Breast epithelium (tissue), 4 donors: Measurements from ENCODE around the gene FAM228B. TPM values are rescaled to one million over a fixed set of nuclear protein-coding genes. Genes with fewer than 3 reads are reported as not detected.

Source experiments
- DNase-seq, 2 donors: peaks; one replicate each; pipeline ENCODE4 v3.0.0-alpha.2; 2019; ENCODE audit warnings: low spot score in 2 of 2
- H3K27ac ChIP-seq, 2 donors: fragments of 200-600 bp; sonication (generic) in 1 of 2; one replicate each; pipeline ENCODE4 v1.5.1; 2016 to 2019; ENCODE audit warnings: mild to moderate bottlenecking in 1 of 2
- H3K27me3 ChIP-seq, 2 donors: fragments of 200-600 bp; sonication (generic) in 1 of 2; one replicate each; pipeline versions ENCODE4 v1.5.1 to v1.6.0; 2017 to 2019; ENCODE audit warnings: control low read depth in 1 of 2, mild to moderate bottlenecking in 1 of 2
- H3K36me3 ChIP-seq: fragments of 200-600 bp; one replicate; pipeline ENCODE4 v1.5.1; 2019
- H3K4me1 ChIP-seq, 2 donors: fragments of 200-600 bp; sonication (generic); one replicate each; pipeline ENCODE4 v1.5.1; 2016 to 2019; ENCODE audit warnings: control low read depth in 1 of 2
- H3K4me3 ChIP-seq, 3 donors: fragments of 200-600 bp; sonication (generic); 1 replicate in 2 of 3; 2 replicates in 1 of 3; pipeline ENCODE4 v1.5.1; 2016 to 2019; ENCODE audit warnings: mild to moderate bottlenecking in 3 of 3, moderate library complexity in 2 of 3
- H3K9me3 ChIP-seq, 2 donors: fragments of 200-600 bp; sonication (generic) in 1 of 2; one replicate each; pipeline ENCODE4 v1.5.1; 2016 to 2019; ENCODE audit warnings: control low read depth in 1 of 2
- POLR2A ChIP-seq: fragments of 450-650 bp; IDR thresholded peaks from one replicate; pipeline ENCODE4 v1.6.1; 2016; ENCODE audit warnings: antibody characterized with exemption, mild to moderate bottlenecking, moderate library complexity
- POLR2AphosphoS5 ChIP-seq, 3 donors: sonication (generic); formaldehyde crosslinking; IDR thresholded peaks; one replicate each; pipeline ENCODE4 v1.6.1; 2017; ENCODE audit warnings: antibody characterized with exemption in 3 of 3
- intact Hi-C: fragments of 100-400 bp; cut with DNase I; formaldehyde crosslinking; loops from one replicate; pipeline ENCODE4 v1.15.1; 2023; ENCODE audit warnings: low total_unique reads
- total RNA-seq, 3 donors: library from RNA; depleted of rRNA; stranded (reverse); fragments of >200 nt; gene quantifications; one replicate each; pipeline ENCODE4 v1.1.0, GENCODE V29; 2016
- TF ChIP-seq, protein P1 (sequence below), 3 donors: fragments of 450-650 bp; IDR thresholded peaks; one replicate each; pipeline ENCODE4 v1.5.1; 2016 to 2017; ENCODE audit warnings: antibody characterized with exemption in 3 of 3, mild to moderate bottlenecking in 3 of 3, moderate library complexity in 3 of 3

The FAM228B gene
- total RNA-seq, 3 donors from 2014 or later: 23.7 to 46.2 (median 30.9) TPM

DNA sequence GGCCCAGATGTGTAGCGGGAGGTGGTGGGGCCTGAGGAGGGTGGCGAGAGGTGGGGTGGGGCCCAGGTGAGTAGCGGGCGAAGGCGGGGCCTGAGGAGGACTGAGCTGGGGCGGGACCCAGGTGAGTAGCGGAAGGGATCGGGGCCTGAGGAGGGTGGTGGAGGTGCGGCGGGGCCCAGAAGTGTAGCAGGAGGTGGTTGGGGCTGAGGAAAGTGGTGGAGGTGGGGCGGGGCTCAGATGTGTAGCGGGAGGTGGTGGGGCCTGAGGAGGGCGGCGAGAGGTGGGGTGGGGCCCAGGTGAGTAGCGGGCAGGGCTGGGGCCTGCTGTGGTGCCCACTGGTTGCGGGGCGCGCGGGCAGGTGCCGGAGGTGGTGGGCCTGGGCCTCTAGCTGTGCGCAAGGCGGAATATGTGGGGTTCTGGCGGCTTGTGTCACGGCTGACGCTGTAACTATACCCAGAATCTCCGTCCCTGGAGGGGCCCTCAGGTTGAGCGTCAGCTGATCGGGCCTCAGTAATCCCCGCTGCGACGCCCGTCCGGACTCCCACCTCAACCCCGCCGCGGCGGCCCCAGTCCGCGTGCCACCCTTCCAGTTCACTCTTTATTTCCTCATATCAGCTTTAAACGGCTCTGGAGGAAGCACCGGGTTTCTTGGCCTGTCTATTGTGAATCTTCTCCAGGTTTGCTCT, 46.3 kb upstream of the FAM228B start:
- intact Hi-C loops: no loop called here
- no peaks in the 10 kb centered on the region for H3K36me3 ChIP-seq

DNA sequence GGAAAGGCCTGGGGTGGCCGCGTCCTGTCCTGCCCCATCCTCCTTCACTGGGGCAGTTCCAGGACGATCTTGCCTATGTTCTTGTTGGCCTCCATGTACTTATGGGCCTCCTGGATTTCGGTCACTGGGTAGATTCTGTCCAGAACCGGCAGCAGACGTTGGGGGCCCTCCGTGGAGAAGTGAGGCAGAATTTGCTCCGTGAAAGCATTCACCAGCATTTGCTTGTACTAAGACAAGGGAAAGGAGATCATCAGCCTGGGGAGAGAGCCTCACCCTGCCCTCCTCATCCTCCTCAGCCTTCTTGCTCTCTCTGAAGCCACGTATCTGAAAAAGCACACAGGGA, 45.8 kb upstream of the FAM228B start:
- intact Hi-C loops: no loop called here
- peak in 1 of 2 donors; percentile 21 for DNase-seq
- TF ChIP-seq, protein P1, sequence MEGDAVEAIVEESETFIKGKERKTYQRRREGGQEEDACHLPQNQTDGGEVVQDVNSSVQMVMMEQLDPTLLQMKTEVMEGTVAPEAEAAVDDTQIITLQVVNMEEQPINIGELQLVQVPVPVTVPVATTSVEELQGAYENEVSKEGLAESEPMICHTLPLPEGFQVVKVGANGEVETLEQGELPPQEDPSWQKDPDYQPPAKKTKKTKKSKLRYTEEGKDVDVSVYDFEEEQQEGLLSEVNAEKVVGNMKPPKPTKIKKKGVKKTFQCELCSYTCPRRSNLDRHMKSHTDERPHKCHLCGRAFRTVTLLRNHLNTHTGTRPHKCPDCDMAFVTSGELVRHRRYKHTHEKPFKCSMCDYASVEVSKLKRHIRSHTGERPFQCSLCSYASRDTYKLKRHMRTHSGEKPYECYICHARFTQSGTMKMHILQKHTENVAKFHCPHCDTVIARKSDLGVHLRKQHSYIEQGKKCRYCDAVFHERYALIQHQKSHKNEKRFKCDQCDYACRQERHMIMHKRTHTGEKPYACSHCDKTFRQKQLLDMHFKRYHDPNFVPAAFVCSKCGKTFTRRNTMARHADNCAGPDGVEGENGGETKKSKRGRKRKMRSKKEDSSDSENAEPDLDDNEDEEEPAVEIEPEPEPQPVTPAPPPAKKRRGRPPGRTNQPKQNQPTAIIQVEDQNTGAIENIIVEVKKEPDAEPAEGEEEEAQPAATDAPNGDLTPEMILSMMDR (IDR thresholded peaks at IDR 0.05): no peak
- TF ChIP-seq POLR2AphosphoS5 (IDR thresholded peaks at IDR 0.05): no peak
- TF ChIP-seq POLR2A: no peak
- no peaks in the 10 kb centered on the region for H3K9me3 ChIP-seq
- H3K4me3 ChIP-seq: peak overlapping the region; percentile 74 to 90 (median 89)
- H3K27me3 ChIP-seq: no peaks in the 10 kb centered on the region
- no peaks in the 10 kb centered on the region for H3K4me1 ChIP-seq
- H3K36me3 ChIP-seq: no peaks in the 10 kb centered on the region
- H3K27ac ChIP-seq: peak overlapping the region; percentile 97 to 99

More for the DNA sequence above, 46.3 kb upstream of the FAM228B start:
- no peak for DNase-seq
- H3K27me3 ChIP-seq: no peaks in the 10 kb centered on the region
- H3K4me1 ChIP-seq: no peaks in the 10 kb centered on the region
- no peaks in the 10 kb centered on the region for H3K9me3 ChIP-seq
- peak overlapping the region; percentile 97 to 99 for H3K27ac ChIP-seq
- H3K4me3 ChIP-seq: peak overlapping the region; percentile 74 to 90 (median 89)
- TF ChIP-seq POLR2AphosphoS5 (IDR thresholded peaks at IDR 0.05) (peak in 1 of 3 donors; percentile 41), POLR2A (peak; percentile 16)
- TF ChIP-seq, protein P1 (IDR thresholded peaks at IDR 0.05): no peak

DNA sequence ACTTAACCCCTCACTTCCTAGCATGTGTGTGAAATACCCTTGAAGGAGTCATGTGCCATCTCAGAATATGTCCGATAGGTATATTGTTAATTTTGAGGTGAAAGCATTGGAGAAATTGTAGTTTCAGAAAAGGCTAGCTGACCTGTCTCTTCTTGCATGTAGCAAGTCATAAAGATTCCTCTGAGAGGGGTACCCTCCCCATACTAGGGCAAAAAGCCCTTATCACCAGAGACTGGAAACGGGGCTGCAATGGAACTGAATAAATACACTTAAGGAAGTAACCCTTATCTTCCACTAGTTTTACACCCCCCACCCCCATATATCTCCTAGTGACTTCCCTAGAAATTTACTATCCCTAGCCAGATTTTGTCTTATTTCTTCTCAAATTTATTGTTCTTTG, 45.4 kb upstream of the FAM228B start:
- Histone ChIP-seq H3K27ac (peak overlapping the region; percentile 97 to 99), H3K27me3 (no peaks in the 10 kb centered on the region), H3K9me3 (no peaks in the 10 kb centered on the region), H3K36me3 (no peaks in the 10 kb centered on the region), H3K4me1 (no peaks in the 10 kb centered on the region), H3K4me3 (peak overlapping the region in 2 of 3 donors; percentile 89 to 90)
- TF ChIP-seq POLR2A: no peak
- TF ChIP-seq, protein P1 (IDR thresholded peaks at IDR 0.05): no peak
- TF ChIP-seq POLR2AphosphoS5 (IDR thresholded peaks at IDR 0.05): no peak
- no peak for DNase-seq
- intact Hi-C loops: no loop called here

DNA sequence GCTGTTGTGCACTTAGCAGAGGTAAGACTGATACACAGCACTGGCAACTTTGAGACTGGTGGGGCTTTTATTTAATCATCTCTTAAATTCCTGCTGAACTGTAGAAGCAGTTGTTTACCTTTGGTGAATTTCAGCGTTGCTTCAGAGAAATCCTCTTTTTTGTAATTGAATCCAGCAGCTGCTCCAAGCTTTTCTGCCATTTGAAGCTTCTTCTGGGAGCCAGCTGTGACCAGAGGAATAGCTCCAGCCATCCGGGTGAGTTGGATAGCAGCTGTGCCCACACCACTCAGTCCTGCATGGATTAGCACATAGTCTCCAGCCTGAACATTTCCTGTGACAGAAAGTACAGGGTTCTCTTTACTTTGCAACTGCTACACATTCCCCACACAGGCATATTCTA, 42.6 kb upstream of the FAM228B start:
- H3K27ac ChIP-seq: no peak overlapping the region
- H3K27me3 ChIP-seq: no peaks in the 10 kb centered on the region
- intact Hi-C loops: loop anchor here (5.0 kb wide), 1 partner anchor 1023 kb away; no protein-coding TSS in a partner anchor
- DNase-seq: no peak
- TF ChIP-seq, protein P1 (IDR thresholded peaks at IDR 0.05): no peak
- TF ChIP-seq POLR2A (no peak), POLR2AphosphoS5 (IDR thresholded peaks at IDR 0.05) (no peak)
- no peaks in the 10 kb centered on the region for H3K9me3 ChIP-seq
- no peak overlapping the region for H3K4me3 ChIP-seq
- H3K36me3 ChIP-seq: no peaks in the 10 kb centered on the region
- peaks cover 0 to 5% of the 10 kb centered on the region in 2 donors for H3K4me1 ChIP-seq

DNA sequence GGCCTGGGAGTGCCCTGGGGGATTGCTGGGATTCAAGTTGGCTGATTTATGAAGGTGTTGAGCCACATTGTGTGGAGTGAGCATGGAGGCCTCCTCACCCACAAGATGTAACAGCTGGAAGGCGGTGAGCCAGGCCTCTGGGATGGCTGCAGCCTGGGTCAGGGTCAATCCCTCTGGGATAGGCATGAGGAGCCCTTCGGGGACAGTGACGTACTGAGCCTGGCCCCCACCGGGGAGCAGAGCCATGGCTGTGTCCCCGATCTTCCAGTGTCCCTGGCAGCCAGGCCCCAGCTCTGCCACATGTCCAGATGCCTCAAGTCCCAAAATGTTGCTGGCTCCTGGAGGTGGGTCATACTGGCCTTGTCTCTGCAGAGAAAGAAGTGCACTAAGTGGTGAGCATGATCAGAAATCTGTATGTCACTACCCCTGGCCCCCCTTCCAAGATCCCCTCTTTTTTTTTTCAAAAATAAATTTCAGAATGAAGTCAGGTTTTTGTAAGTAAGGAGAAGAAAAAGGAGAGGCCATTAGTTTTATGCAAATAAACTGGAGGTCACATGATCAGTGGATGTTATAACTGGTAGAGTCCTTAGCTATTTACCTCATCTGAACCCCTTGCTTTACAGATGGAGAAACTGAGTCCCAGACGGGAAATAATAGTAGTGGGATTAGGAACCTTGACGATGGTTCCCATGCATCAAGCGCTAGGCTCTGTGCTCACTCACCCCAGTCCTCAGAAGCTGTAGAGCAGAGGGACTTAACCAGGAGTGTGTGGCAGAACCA, 40.3 kb upstream of the FAM228B start:
- DNase-seq: no peak
- Histone ChIP-seq H3K27me3 (no peaks in the 10 kb centered on the region), H3K4me3 (peak overlapping the region; percentile 58 to 71 (median 66)), H3K9me3 (no peaks in the 10 kb centered on the region), H3K4me1 (peaks cover 0 to 5% of the 10 kb centered on the region in 2 donors), H3K36me3 (no peaks in the 10 kb centered on the region), H3K27ac (peak overlapping the region; percentile 84 to 93)
- no peak for TF ChIP-seq POLR2AphosphoS5 (IDR thresholded peaks at IDR 0.05)
- no peak for TF ChIP-seq POLR2A
- intact Hi-C loops: loop anchor here (5.0 kb wide), 1 partner anchor 1026 kb away; no protein-coding TSS in a partner anchor
